GM19395 (cell line): ENCODE results near the gene HGS.
"Not testable (repeated sequence)": the region's sequence is repeated elsewhere in the genome, so short reads cannot be mapped to it uniquely, and the experiment has no call there.

Experiments used
- ATAC-seq: cut with Tn5 transposase; IDR thresholded peaks from one replicate; pipeline ENCODE4 v1.9.1; 2021; ENCODE audit warnings: mild to moderate bottlenecking, moderate library complexity; ENCODE audit not compliant: unreplicated experiment

HGS gene

DNA sequence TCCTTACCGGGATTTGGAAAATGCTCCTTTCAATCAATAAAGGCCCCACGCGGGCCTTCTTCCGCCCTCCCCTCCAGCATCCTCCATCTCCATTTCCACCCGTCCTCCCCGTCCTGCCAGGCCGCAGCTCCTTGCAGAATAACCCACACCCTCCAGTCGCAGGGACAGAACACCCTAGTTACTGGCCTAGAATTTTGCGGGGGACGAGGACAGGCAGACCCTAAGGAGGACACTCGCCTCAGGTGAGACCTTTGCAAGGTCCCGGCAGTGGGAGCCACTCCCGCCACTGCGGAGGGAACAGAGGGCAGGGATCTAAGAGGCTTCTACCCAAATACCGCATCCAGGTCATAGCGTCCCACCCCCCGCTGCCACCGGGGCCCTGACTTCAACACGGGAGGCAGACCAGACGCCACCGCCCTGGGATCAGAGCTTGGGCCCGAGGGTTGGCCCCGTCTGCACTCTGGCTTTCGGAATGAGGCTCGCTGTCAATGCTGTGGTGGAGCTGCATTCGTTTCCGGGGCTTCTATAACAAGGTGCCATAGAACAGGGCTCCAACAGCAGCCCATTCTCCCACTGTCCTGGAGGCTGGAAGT, 55.1 kb downstream of the HGS start:
- no peak for ATAC-seq

DNA sequence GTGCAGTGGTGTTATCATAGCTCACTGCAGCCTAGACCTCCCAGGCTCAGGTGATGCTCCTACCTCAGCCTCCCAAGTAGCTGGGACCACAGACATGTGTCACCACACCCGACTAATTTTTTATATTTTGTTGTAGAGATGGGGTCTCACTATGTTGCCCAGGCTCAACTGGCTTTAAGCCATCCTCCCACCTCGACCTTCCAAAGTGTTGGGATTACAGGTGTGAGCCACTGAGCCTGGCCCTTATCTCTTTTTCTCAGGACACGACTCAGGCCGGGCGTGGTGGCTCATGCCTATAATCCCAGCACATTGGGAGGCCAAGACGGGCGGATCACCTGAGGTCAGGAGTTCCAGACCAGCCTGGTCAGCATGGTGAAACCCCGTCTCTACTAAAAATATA, 55.8 kb downstream of the HGS start:
- ATAC-seq: not testable (repeated sequence)

DNA sequence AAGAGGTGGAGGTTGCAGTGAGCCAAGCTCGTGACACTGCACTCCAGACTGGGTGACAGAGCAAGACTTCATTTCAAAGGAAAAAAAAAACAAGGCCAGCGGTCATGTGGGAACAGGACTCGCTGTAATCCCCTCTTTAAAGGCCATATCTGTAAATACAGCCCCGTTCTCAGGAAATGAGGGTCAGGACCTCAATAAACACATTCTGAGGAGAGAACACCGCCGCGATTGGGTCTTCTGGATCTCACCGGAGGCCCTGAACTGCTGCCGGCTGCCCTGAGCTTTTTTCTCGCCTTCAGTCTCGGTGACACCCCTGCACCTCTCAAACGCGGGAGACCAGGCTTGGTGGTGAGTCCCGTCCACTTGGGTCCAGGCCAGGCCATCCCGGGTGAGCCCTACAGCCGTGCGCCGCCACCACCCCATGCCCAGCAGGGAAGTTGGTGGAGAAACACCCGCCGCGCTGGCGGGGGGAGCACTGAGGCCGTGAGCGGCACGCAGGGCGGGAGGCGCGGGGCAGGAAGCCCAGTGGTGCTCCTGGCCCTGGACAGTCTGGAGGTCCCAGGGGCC, 56.7 kb downstream of the HGS start:
- ATAC-seq: no peak

DNA sequence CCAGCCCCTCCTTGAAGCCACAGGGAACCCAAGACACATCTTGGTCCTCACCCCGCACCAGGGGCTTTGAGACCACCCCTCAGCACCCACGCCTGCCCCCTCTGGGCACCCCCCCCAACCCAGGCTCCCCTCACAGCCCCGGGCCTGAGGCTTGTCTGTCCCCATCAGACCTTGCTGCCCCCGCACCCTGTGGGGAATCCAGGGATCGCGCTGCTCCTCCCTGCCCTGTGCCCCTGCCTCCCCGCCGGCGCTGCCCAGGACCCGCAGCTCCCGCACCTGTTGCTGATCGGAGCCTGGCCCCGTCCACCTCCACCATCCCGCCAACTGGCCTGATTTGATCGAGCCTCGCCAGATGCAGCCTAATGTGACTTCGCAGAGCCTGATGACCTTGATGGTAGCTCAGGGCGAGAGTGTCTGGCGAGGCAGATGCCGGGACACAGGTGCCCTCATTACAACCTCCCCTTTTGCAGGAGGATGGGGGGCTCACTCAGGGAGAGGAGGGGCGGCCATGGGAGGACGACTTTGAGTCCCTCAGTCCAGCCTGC, 57.3 kb downstream of the HGS start:
- ATAC-seq: no peak

DNA sequence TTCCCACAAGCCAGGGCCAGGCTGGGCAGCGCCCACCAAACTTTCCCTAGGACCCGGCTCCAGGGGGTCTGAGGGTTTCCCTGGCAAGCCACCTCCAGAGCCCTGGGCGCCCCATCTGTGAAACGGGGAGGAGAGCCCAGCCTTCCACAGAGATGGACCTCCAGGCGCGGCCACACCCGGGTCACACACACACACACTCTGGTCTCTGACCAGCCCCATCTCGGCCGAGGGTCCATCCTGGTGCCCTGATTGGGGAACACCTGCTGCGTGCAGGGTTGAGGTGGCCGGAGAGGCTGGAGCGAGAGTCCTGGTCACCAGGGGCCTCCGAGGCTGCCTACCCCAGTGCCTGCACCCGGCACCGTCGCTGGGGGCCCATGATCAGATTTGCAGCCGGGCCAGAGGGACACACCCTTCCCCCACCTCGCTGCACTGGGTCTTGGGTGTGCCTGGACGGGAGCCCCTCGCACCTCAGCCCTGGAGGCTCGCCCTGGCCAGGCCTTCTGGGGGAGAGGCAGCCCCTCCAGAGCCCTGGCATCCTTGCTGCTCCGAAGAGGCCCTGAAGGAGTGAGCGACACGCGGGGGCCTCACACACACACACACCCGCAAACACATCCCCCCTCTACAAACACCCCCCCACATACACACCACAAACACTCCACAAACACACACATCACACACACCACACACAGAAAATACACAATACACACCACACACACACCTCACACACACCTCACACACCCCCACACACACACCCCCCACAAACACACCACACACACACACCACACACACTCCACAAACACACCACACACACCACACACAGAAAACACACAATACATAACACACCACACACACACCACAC, 58.0 kb downstream of the HGS start:
- ATAC-seq: no peak
